NCI-H1092 (cell line): ENCODE results near the gene SLC4A2.
A peak's percentile ranks its signal among the peaks of the same experiment; 100 is the strongest.

ENCODE experiments used
- DNase-seq: peaks from one replicate; lab custom pipeline; 2025; lab: John Stamatoyannopoulos, UW

The SLC4A2 gene

GRCh38 chr7:151081170-151082101 is 22.0 kb downstream of the SLC4A2 start:
- DNase-seq = peak; percentile 23

- DNase-seq = no peak
Observed at GRCh38 chr7:151082141-151083070, 23.0 kb downstream of the SLC4A2 start.

DNA sequence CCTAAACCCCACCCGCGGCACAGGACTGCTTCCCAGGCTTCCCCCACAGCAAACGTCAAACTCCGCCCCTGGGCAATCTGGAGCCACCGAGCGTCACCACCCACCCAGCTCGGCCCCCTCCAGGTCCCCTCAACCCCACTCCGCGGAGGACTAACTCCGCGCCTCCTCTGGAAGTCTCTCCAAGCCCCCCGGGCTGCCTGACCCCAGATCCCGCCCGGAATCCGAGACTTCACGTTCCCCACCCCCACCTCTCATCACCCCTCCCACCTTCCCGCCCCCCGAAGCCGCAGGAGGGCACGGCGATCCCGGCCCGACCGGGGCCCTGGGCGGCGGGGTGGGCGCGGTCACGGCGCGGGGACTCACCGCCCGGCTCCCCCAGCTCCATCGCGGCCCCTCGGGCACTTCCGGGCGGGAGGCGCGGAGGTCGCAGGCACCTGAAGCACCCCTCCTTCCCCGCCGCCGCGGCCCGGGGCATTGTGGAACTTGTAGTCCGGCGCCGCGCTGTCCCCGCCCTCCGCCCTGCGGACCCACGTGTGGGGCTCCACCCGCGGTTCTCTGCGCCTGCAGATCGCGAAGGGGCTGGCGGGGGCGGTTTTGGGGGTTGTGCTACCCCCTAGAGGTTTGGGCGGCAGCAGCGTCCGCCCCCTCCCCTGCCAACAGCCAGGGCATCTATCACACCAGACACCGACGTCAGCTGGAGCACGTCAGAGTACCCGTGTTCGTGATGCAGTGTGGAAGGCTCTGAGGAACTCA is 23.9 kb downstream of the SLC4A2 start, which contains the start of gene TMUB1:
Gene TMUB1, minus strand, starts transcription at position 423 of the 753 bp plus-strand sequence. CDS start 930 bp downstream, outside the sequence.
- peak; percentile 61 for DNase-seq

DNA sequence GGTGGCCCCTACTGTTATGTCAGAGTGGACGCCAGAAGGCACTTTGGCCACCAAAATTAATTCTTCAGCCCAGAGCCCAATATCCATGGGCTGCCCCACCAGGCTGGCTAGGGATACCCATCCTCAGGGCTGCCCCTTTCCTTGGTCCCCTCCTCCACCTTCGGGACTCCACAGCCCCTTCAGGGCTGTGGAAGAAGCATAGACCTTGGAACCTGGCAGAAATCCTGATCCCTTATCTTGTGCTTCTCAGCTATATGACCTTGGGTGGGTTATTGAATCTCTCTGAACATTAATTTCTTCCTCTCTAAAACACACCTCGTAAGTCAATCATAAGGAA is 24.4 kb downstream of the SLC4A2 start:
- no peak for DNase-seq

DNA sequence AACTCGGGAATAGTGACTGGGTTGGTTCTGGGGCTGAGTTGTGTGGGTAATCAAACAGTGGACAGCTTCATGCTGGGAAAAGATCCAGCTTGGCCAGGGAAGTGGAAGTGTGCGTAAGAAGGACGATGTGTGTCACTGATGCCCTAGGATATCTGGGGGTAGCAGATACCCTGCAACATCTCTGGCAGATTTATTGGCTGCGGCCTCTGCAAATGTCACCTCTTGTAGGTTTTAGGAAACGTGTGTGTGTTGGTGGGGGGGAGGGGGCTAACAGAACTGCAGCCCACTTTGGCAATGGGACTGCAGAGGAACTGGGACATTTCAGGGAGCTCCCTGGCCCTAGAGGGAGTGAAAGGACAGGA is 25.9 kb downstream of the SLC4A2 start:
- no peak for DNase-seq

- DNase-seq = peak; percentile 77
Observed at GRCh38 chr7:151085691-151086620, 26.6 kb downstream of the SLC4A2 start, which contains the start of gene AGAP3. Gene AGAP3, plus strand, starts transcription at chr7:151086475. Its CDS starts 267 bp downstream, at chr7:151086742.

- DNase-seq = no peak
Observed at GRCh38 chr7:151086802-151087244, 27.4 kb downstream of the SLC4A2 start.

DNA sequence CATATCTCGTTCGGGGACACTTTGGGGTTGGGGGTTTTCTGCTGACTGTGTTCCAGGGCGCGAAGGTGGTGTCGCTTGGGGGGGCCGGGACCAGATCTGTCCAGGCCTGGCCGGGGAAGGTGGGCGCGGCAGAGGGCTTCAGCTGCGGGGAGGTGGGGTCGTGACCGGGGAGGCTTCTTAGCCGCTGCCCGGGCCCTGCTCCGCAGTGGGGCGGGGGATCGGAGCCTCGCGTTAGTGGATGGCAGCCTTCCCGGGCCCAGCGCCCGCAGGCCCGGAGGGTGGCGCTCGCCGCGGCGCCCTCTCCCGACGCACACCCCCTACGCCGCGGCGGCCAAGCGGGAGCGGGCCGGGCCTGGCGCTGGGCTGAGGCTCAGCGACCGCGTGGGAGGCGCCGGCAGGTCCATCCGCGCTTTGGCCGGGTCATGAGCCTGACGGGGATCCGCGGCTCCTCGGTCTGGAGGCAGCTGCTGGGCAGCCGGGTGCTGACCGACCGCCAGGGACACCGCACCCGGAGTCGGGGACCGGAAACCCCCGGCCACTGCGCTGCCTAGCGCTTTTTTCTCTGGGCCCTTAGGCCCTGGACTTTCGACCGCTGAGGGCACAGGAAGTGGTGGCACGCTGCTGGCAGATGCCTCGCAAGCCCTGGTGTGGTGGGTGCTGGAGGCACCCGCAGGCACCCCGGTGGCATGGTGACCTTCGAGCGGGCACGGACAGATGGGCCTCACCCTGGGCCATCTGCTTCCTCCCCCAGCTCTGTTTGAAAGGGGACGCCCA is 28.0 kb downstream of the SLC4A2 start:
- peak; percentile 39 for DNase-seq

- DNase-seq = no peak
Observed at GRCh38 chr7:151088019-151088855, 28.8 kb downstream of the SLC4A2 start.

DNA sequence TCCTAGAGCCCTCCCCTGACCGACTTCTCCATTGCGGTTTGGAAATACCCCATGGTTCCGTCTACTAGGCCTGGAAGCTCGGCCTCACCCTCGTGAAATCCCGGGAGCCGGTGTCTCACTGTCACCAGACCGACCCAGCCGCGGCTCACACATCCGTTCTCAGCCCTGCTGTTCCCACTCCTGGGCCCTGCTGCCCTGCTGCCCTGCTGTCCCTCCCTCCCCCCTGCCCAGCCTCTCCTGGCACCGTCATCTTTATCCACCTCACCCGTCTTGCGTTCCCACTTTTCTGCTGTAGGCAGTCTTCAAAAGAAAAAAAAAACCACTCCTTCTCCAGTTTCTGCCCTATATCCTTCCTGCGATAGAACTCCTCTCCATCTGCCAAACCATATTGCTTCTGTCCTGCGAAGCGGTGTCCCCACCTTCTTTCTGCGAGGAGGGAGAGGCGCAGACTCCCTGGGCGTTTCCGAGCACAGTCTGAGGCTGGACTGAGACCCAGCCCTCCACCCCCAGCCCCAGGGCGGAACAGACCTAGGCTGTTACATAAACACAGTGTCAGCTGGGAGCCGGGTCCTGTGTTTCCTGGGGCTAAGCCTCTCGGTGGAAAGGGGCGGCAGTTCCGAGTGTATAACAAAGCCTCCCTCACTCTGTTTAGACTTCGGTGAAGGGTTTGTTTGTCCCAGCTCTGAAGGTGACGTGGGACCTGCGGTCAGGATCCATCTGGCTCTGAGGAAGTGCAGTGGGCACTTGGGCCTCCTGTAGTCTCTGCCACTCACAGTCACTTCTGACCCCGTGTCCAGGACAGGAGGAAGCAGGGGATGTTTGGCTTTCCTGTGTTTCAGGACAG is 29.7 kb downstream of the SLC4A2 start:
- DNase-seq = no peak

DNA sequence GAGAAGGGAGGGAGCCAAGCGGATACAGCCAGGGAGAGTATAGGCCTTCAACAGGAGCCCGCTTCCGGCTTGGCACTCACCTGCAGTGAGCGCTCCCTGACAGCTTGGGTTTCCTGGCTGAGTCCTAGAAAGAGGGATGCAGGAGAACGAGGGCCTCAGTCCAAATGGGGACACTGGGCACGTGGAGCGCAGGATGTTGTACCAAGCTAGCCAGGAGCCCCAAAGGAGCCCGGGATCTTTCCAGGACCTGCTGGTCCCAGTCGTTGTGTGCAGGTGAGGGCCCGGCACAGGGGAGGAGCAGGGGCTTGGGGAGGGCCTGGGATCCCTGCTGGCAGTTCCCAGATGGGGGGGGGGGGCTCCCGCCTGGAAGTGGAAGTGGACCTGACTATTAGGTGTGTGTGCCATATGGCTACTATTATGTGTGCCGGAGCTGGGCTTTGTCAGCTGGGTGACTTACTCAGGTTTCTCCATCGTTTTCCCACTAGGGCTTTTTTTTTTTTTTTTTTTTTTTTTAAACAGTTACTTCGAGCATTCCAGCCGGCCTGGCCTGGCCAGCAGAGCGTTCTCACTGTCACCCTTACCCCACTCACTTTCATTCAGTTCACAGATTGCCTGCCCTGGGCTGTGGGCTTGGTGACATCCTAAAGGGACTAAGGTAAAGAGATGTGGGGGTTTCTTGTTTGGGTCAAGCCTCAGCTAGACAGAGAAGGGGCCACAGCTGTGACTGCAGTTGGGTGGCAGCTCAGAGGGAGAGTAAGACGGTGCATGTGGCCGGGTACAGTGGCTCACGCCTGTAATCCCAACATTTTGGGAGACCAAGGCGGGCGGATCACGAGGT is 30.7 kb downstream of the SLC4A2 start:
- no peak for DNase-seq

- DNase-seq = no peak
Observed at GRCh38 chr7:151091003-151091402, 31.6 kb downstream of the SLC4A2 start.

DNA sequence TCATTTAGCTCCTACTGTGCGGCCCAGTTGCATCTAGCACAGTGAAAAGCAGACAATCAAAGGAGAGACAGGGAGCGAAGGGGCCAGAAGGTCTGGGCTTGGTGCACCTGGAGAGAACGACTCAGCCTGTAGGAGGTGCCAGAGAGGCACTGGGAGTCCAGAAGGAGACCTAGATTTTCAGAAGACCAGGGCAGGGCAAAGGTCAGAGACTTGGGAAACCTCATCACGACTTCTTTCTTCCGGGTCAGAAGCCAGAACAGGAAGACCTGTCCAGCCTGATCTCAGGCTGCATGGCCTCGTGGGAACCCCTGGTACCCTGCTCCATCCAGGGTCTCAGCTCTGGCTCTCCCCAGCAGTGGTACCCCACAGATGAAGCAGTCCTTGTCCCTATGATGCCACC is 32.0 kb downstream of the SLC4A2 start:
- DNase-seq = no peak

DNA sequence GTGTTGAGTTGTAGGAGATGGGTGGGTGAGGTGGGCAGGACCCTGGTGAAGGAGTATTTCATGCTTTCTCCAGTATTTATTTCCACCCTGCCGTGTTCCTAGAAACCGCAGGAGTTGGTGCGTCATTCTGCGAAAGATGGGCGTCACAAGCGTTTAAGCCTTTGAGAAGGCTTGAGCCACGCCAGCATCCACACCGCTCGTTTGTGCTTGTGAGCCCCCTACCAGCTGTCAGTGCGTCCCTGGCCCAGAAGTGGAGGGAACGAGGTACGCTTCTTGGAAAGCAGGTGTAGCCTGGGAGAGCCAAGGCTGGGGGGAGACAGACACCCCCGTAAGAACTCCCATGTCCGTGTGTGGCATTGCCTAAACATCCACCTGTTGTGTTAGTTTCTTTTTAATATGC is 32.6 kb downstream of the SLC4A2 start:
- DNase-seq = no peak

GRCh38 chr7:151093748-151094147 is 34.4 kb downstream of the SLC4A2 start:
- no peak for DNase-seq

DNA sequence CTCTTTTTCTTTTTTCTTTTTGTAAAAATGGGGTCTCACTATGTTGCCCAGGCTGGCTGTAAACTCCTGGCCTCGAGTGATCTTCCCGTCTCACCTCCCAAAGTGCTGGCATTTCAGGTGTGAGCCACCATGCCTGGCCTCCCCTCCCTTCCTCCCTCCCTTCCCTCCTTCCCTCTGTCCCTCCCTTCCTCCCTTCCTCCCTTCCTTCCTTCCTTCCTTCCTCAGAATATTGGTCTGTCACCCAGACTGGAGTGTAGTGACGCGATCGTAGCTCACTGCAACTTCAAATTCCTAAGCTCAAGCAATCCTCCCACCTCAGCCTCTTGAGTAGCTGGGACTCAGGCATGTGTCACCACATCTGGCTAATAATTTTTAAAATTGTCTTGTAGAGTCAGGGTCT is 35.3 kb downstream of the SLC4A2 start:
- no peak for DNase-seq

- no peak for DNase-seq
Observed at GRCh38 chr7:151095123-151095797, 35.9 kb downstream of the SLC4A2 start.
